NCI-H187 treated with DMSO at 0.1 percent for 48 hours (cell line): ENCODE data around the gene DCLK2.

Experiments
- DNase-seq: peaks from one replicate; lab custom pipeline; 2025; lab: John Stamatoyannopoulos, UW

Gene DCLK2

DNA sequence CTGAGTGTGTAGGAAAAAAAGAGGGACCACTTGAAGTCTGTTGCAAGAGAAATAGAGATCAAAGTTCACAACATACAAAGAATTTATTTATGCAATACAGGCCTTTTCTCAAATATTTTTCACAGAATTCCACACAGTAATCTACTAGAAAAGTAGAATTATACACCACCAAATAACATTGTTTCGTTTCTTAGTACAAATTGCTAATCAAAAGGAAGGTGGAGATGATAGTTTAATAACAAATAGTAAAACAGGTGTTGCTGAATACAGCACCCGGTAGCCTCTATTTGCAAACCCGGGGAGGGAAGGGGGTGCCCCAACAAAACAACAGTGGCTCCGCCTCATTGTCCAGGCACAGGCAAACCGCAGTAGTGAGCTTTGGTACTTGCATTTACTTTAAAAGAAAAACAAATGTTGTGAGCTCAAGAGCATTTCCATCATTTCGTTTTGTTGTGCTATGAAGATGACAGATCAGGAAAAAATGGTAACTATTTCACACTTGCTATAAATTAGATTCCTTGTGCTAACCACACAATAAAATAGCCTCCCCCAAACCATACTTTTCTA lies 186.4 kb downstream of the DCLK2 start:
- DNase-seq, result no peak

DNA sequence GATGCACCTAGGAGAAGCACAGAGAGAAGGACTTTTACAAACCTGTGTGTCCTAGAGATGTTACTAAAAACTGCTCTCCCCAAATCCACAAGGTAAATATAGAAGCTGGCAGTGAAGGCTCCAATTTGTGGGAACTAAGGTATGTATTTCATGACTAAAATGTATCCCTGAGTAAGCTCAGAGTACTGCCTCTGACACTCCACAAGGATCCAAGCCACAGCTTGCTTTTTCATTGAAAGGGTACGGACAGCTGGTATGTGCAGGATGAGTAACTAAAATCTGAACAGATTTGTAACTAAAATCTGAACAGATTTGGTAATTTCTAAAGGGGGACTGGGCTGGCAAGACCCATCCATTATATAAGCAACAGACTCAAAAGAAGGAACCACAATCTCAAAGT lies 187.6 kb downstream of the DCLK2 start:
- DNase-seq, result no peak

DNA sequence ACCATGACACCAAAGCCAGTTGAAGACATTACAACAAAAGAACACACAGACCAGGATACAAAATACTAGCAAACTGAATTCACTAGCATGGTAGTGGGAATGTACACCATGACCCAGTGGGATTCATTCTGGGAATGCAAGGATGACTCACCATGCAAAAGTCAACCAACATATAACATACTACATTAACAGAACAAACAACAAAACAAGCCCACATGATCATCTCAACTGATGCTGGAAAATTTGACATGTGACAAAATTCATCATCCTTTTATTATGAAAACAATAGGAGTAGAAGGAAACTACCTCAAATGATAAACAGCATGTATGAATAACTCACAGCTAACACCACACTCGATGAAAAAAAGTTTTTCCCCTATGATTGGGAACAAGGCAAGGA lies 190.2 kb downstream of the DCLK2 start:
- no peak for DNase-seq

DNA sequence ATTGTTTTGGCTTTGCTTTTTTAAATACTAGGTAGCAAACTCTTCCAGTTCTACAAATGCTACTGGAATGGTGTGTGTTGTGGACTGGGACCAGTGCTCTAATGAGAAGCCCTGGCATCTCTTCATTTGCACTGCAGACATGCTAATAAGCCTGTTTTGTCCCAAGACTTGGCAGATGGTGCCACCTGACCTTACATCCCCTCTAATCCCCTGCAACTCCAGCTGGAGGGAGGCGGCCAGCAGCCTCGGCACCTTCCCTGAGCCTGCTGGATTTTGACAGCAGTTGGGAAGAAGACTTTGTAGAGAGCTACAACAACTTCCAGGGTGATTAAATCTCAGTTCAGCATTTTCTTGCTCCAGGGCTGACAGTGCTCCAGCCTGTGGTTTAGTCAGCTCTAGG lies 200.0 kb downstream of the DCLK2 start:
- no peak for DNase-seq

DNA sequence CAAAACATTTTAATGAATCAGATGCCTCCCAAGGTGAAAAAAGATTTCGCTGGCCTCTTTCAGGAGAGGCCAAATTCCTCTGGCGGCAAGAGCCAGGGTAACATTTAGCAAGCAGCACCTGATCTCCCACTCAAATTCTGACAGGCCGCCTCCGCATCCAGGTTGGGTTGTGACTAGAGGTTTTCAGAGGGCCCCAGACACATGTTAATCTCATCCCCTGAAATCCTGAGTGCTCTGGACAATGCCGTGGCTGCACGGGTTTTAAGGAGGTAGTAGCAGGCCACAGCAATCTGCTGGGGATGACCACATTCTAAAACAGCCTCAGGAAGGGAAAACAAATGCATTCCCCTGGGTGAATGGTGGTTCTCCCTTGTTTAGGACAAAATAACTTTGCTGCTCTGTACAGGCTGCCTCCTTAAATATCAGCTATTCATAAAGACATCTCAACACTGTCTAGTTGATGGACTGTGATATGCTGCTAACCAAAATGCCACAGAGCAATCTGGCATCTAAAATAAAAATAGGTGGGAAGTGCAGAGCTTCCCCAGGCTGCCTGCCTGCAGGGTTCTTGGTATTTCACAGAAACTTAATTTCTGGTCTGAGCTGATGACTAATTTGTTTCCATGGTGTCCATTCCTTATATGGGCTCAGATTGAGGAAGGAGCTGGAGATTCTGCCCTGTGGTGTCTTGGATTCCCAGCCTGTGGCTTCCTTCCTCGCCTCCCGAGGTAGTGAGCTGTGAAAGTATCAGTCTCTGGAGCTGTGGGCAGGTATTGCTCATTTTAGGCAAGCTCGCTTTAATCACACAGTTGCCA lies 202.0 kb downstream of the DCLK2 start:
- no peak for DNase-seq

DNA sequence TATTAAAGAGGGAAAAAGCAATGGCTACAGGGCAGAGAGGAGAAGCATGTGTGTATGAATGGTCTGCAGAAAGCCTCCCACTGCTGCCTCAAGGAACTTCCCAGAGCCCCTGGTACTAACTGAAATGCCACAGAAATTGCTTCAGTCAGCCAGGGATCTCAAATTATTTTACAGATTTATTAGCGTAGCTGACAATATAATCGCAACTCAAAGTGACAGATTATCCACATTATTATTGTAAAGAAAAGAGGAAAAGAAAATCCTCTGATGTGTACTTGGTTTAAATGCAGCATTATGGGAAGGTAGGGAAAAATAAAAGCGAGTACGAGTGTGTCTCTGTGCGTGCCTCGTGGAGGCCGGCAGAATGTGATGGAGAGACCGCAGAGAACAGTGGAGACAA lies 202.7 kb downstream of the DCLK2 start:
- no peak for DNase-seq

DNA sequence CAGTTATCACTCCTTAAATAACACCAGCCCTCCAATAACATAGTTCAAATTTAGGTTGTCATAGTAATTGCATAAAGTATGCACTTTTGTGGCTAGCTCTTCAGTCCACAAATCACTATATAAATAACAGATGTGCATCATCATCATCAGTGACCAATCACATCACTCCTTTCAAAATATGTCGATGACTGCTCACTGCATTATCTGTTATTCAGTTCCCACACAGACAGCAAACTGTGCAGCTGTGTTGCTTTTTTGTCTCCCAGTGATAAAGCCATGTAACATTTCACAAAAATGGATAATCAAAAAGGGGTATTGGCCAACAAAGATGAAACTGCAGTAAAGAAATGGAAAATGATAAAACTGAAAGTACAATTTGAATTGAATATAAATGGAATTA lies 205.4 kb downstream of the DCLK2 start:
- no peak for DNase-seq

DNA sequence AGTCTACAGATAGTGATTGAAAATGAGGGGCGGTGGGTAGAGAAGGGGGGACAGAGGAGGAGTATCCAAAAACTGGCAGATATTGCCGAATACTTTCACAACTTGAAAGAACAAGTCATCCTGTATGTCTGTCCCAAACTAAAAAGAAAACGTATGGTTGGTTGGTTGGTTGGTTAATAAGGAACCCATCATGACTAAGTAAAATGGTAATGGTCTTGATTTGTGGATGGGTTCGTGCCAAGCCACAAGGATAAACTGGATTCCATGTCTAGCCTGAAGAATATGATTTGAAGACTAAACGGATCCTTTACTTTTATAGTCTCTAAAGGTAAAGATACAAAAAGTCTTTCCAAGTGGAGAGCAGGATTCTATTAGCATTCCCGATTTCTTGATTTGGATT lies 208.4 kb downstream of the DCLK2 start:
- no peak for DNase-seq

DNA sequence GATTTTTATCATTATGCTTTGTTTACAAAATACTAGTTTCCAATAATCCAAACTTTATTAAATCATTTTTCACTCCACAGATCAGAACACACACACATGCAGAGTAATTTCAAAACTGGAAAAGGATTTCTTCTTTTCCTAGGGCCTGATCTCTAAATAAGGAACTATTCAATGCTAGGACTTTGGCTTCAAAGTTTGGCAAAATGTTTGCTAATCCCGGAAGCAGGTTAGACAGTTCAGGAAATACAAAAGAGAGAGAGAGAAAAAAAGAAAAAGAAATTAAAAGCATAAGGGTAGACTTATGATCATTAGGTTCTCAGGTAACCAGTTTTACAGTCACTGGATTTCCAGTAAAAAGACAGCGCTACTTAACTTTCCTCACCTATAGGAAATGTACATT lies 211.0 kb downstream of the DCLK2 start:
- DNase-seq, result no peak

DNA sequence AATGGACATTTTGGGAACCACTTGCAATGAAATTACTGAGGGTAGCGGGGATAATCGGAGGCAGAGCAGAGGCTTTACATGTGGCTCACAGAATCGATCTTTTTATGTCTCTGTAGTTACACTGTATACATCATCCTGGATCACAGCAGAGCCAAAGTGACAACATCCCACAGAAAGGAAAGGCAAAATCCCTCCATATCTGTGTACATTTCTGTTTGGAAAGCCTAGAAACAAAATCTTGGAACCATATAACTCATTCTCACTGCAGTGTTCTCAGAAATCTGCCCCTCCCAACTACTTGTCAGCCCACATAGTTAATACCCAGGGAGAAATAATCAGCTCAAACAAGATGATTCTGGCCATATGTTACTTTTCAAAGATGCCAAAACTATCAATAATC lies 211.6 kb downstream of the DCLK2 start:
- no peak for DNase-seq

DNA sequence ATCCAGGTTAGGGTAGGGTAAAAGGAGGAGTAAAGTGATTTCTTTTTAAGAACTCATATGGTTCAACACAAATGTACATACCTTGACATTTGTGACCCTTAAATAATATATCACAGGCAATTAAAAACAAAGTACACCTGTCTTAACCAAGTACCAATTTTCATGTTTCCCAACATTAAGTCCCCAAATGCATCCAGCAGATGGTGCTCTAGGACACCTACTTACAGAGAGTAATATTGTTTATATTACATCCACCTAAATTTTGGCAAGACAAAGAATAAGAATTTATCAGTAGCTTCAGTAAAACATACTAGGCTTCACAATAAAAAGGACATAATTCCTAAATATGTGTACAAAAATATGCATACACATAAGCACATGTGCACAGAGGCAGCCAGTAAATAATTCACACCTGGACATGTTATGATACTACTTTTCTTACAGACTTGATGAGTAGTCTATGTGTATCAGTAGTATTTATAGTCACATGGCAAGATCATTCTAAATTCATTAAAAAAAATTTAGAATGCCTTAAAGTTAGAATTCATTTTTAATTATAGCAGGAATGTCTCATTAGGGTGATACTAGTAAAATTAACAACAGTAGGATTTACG lies 219.7 kb downstream of the DCLK2 start:
- DNase-seq, result no peak

DNA sequence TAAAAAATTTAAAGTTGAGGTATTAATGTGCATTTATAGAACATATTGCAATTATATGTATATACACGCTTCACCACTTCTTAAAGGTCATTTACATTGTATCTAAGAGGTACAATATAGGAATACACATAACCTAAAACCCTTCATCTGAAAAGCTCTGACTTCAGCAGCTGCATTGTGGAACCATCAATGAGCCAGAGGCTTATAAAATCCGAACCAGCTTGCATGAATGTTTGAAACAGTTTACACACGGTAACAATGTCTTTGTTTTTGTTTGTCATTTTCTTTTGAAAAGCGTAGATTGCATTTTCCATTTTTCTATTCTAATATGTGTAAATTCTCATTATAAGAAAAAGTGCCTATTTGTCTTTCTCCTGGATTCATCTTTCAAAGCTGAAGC lies 221.6 kb downstream of the DCLK2 start:
- DNase-seq, result no peak

DNA sequence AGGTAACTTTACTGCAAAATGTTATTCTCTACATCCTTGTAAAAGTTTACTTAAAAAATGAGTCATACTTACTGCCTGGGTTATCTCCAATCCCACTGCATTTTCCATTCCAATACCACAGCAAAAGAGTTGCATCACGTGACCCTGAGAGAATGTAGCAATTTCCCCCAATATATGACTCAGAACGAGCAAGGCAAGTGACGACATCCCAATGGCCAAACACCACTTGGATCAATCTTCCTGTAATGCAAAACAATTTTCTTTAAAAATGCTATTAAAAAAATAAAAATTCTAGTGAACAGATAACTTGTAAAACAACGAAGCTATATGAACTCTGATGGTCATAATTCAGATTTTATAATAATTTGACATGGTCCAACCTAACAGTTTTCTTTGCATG lies 224.3 kb downstream of the DCLK2 start:
- no peak for DNase-seq

DNA sequence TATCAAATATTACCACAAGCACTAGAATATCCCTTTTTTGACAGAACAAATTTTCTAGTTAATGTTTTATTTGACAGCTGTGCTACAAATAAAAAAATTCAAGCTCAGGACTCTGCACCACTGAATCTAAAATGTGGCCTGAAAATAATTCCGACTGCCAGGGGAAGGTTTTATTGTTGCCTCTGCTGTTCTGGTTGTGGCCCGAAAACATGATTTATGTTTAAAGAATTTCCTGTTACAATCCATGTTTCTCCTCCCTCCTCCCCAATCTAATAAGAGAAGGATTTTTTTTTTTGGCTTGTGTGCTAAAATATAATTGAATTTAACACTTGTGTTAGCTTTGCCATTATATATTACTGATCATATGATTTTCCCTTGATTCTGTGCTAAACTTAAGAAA lies 227.8 kb downstream of the DCLK2 start:
- no peak for DNase-seq

DNA sequence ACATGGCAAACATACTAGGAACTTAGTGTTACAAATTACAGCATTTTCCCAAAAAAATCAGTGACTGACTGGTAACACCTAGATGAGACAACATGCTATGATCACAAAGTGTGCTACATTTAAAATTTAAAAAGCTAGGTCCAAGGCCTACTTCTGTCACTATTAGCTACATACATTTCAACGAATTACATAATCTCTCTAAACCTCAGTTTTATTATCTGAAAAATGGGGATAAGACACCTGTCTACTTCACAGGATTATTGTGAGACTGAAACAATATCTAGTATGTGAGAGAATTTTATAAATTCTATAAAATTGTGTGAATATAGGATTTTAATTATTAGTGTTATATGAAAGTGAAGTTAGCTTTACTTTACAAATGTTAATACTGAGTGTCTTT lies 228.5 kb downstream of the DCLK2 start:
- DNase-seq, result no peak
